Measurements from ENCODE around the gene SAPCD2. TPM values are rescaled to one million over a fixed set of nuclear protein-coding genes. Genes with fewer than 3 reads are reported as not detected.

SAPCD2 gene
- total and polyA plus RNA-seq, 2 experiments from 2014 or later: 13.4 to 60.3 TPM

DNA sequence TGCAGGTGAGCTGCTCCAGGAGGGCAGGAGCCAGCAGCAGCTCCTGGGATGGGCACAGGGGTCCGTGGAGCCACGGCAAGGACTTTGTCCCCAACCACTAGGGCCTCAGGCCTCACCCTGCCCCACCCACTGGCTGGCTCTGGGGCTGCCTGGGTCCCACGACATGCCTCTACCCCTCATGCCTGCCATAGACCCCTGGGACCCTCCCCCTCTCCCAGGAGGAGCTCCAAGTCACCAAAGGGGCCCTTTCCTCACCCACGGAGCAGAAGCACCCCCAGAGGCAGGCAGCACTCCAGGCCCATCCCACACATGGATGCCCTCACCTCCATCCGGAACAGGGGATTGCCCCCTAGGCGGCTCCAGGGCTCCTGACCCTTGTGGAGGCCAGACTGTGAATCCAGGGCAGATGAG, 48.8 kb downstream of the SAPCD2 start (continued):
- TF ChIP-seq, protein P1, sequence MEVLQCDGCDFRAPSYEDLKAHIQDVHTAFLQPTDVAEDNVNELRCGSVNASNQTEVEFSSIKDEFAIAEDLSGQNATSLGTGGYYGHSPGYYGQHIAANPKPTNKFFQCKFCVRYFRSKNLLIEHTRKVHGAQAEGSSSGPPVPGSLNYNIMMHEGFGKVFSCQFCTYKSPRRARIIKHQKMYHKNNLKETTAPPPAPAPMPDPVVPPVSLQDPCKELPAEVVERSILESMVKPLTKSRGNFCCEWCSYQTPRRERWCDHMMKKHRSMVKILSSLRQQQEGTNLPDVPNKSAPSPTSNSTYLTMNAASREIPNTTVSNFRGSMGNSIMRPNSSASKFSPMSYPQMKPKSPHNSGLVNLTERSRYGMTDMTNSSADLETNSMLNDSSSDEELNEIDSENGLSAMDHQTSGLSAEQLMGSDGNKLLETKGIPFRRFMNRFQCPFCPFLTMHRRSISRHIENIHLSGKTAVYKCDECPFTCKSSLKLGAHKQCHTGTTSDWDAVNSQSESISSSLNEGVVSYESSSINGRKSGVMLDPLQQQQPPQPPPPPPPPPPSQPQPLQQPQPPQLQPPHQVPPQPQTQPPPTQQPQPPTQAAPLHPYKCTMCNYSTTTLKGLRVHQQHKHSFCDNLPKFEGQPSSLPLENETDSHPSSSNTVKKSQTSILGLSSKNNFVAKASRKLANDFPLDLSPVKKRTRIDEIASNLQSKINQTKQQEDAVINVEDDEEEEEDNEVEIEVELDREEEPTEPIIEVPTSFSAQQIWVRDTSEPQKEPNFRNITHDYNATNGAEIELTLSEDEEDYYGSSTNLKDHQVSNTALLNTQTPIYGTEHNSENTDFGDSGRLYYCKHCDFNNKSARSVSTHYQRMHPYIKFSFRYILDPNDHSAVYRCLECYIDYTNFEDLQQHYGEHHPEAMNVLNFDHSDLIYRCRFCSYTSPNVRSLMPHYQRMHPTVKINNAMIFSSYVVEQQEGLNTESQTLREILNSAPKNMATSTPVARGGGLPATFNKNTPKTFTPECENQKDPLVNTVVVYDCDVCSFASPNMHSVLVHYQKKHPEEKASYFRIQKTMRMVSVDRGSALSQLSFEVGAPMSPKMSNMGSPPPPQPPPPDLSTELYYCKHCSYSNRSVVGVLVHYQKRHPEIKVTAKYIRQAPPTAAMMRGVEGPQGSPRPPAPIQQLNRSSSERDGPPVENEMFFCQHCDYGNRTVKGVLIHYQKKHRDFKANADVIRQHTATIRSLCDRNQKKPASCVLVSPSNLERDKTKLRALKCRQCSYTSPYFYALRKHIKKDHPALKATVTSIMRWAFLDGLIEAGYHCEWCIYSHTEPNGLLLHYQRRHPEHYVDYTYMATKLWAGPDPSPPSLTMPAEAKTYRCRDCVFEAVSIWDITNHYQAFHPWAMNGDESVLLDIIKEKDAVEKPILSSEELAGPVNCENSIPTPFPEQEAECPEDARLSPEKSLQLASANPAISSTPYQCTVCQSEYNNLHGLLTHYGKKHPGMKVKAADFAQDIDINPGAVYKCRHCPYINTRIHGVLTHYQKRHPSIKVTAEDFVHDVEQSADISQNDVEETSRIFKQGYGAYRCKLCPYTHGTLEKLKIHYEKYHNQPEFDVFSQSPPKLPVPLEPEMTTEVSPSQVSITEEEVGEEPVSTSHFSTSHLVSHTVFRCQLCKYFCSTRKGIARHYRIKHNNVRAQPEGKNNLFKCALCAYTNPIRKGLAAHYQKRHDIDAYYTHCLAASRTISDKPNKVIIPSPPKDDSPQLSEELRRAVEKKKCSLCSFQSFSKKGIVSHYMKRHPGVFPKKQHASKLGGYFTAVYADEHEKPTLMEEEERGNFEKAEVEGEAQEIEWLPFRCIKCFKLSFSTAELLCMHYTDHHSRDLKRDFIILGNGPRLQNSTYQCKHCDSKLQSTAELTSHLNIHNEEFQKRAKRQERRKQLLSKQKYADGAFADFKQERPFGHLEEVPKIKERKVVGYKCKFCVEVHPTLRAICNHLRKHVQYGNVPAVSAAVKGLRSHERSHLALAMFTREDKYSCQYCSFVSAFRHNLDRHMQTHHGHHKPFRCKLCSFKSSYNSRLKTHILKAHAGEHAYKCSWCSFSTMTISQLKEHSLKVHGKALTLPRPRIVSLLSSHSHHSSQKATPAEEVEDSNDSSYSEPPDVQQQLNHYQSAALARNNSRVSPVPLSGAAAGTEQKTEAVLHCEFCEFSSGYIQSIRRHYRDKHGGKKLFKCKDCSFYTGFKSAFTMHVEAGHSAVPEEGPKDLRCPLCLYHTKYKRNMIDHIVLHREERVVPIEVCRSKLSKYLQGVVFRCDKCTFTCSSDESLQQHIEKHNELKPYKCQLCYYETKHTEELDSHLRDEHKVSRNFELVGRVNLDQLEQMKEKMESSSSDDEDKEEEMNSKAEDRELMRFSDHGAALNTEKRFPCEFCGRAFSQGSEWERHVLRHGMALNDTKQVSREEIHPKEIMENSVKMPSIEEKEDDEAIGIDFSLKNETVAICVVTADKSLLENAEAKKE (CRISPR knock-in tag; IDR thresholded peaks at IDR 0.05): no peak
- TF ChIP-seq CREB1 (CRISPR knock-in tag; IDR thresholded peaks at IDR 0.05; ENCODE audit: low read depth): no peak
- TF ChIP-seq, protein P2, sequence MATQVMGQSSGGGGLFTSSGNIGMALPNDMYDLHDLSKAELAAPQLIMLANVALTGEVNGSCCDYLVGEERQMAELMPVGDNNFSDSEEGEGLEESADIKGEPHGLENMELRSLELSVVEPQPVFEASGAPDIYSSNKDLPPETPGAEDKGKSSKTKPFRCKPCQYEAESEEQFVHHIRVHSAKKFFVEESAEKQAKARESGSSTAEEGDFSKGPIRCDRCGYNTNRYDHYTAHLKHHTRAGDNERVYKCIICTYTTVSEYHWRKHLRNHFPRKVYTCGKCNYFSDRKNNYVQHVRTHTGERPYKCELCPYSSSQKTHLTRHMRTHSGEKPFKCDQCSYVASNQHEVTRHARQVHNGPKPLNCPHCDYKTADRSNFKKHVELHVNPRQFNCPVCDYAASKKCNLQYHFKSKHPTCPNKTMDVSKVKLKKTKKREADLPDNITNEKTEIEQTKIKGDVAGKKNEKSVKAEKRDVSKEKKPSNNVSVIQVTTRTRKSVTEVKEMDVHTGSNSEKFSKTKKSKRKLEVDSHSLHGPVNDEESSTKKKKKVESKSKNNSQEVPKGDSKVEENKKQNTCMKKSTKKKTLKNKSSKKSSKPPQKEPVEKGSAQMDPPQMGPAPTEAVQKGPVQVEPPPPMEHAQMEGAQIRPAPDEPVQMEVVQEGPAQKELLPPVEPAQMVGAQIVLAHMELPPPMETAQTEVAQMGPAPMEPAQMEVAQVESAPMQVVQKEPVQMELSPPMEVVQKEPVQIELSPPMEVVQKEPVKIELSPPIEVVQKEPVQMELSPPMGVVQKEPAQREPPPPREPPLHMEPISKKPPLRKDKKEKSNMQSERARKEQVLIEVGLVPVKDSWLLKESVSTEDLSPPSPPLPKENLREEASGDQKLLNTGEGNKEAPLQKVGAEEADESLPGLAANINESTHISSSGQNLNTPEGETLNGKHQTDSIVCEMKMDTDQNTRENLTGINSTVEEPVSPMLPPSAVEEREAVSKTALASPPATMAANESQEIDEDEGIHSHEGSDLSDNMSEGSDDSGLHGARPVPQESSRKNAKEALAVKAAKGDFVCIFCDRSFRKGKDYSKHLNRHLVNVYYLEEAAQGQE (IDR thresholded peaks at IDR 0.05; ENCODE audit: unreplicated experiment): no peak
- TF ChIP-seq, protein P3, sequence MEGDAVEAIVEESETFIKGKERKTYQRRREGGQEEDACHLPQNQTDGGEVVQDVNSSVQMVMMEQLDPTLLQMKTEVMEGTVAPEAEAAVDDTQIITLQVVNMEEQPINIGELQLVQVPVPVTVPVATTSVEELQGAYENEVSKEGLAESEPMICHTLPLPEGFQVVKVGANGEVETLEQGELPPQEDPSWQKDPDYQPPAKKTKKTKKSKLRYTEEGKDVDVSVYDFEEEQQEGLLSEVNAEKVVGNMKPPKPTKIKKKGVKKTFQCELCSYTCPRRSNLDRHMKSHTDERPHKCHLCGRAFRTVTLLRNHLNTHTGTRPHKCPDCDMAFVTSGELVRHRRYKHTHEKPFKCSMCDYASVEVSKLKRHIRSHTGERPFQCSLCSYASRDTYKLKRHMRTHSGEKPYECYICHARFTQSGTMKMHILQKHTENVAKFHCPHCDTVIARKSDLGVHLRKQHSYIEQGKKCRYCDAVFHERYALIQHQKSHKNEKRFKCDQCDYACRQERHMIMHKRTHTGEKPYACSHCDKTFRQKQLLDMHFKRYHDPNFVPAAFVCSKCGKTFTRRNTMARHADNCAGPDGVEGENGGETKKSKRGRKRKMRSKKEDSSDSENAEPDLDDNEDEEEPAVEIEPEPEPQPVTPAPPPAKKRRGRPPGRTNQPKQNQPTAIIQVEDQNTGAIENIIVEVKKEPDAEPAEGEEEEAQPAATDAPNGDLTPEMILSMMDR (conservative IDR thresholded peaks at IDR 0.05; ENCODE audit: low read depth in 2 of 2): no peak
